IPS DF 6.9 (cell line): ENCODE data around the gene FLCN.

Source experiments
- DNase-seq: peaks from one replicate; pipeline ENCODE4 v3.0.0-alpha.2; 2013; ENCODE audit warnings: low read depth, low spot score
- H3K27ac ChIP-seq: one replicate; pipeline ENCODE4 v1.5.1; 2013; ENCODE audit warnings: low read length, control low read depth
- H3K27me3 ChIP-seq: 2 replicates; pipeline ENCODE4 v1.6.1; 2013; ENCODE audit warnings: mild to moderate bottlenecking, low read length; ENCODE audit not compliant: control insufficient read depth, insufficient read depth
- H3K36me3 ChIP-seq: 2 replicates; pipeline ENCODE4 v1.6.1; 2013; ENCODE audit warnings: low read length; ENCODE audit not compliant: control insufficient read depth, insufficient read depth
- H3K4me1 ChIP-seq: 2 replicates; pipeline ENCODE4 v1.6.1; 2013; ENCODE audit warnings: low read length; ENCODE audit not compliant: control insufficient read depth, insufficient read depth
- H3K4me3 ChIP-seq: 2 replicates; pipeline ENCODE4 v1.5.1; 2013; ENCODE audit warnings: mild to moderate bottlenecking, low read length
- H3K9me3 ChIP-seq: 2 replicates; pipeline ENCODE4 v1.6.1; 2013; ENCODE audit warnings: low read length, inconsistent platforms; ENCODE audit not compliant: control insufficient read depth, insufficient read depth
- WGBS: extraction: QIAGEN DNeasy Blood & Tissue Kit; methylation state at CpG from one replicate; pipeline ENCODE4 v1.1.7; 2013; ENCODE audit warnings: mixed read lengths, missing lambda C conversion rate; ENCODE audit not compliant: insufficient read length, insufficient coverage; 5-methylcytosine and 5-hydroxymethylcytosine counted together

FLCN gene

DNA sequence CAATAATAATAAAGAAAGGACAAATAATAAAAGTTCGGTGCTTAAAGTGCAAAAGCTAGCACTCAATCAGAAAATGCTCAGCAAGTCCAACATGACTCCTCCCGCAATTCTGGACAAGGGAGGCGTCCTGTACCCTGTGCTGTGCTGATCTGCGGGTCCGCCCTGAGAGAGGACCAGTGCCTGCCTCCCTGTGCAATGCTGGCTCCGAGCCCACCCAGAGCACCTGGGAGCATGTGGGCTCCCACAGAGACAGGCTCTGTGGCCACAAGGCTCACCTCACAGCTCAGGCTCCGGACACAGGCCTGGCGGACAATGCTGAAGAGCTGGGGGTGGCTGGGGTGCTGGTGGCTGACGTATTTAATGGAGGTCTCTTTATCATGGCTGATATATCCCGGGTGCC lies 11.1 kb downstream of the FLCN start:
- H3K4me1 ChIP-seq = no peaks in the 10 kb centered on the region
- no CpG with 5 or more reads among the region's 10 CpGs for WGBS
- no peak overlapping the region for H3K4me3 ChIP-seq
- H3K27me3 ChIP-seq = no peaks in the 10 kb centered on the region
- H3K27ac ChIP-seq = no peak overlapping the region
- H3K36me3 ChIP-seq = peaks cover 38% of the 10 kb centered on the region
- no peaks in the 10 kb centered on the region for H3K9me3 ChIP-seq
- no peak for DNase-seq

DNA sequence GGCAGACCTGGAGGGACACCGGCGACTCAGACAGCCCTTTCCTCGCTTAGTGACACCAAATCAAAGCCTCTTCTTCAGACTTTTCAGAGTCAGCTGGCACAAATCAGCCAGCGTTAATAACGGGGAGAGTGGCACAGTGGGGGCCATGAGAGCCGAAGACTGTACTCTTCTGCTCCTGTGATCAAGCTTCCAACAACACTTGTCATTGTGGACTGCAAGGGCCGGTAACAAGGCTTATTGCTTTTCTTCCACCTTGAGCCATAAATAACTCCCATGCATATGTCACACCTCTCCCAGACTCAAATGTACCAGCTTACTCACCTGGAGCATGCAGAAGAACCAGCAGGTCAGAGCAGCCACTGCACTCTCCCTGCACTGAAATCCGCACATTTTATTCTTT lies 12.8 kb downstream of the FLCN start:
- Histone ChIP-seq H3K36me3 (peaks cover 39% of the 10 kb centered on the region), H3K4me1 (no peaks in the 10 kb centered on the region), H3K27me3 (no peaks in the 10 kb centered on the region), H3K9me3 (no peaks in the 10 kb centered on the region), H3K27ac (no peak overlapping the region), H3K4me3 (no peak overlapping the region)
- WGBS = no CpG with 5 or more reads among the region's 8 CpGs
- no peak for DNase-seq

DNA sequence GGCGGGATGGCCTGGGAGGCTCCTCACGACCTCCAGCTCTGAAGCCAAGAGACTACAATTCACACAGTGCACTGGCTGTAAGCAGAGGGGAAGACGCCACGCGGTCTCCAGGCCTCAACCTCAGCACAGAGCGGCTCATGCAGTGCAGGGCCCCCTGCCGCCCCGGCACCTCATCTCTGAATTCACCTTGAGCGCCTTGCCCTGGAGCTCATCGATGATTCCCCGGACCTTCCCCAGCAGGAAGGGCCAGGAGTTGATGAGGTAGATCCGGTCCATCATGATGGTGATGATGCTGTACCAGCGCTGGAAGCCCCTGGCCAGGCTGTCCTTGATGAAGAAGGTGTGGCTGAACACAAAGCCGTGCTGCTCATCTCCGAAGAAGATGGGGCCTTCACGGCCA lies 13.2 kb downstream of the FLCN start:
- DNase-seq = no peak
- no peaks in the 10 kb centered on the region for H3K9me3 ChIP-seq
- no peak overlapping the region for H3K4me3 ChIP-seq
- H3K4me1 ChIP-seq = no peaks in the 10 kb centered on the region
- no peaks in the 10 kb centered on the region for H3K27me3 ChIP-seq
- peaks cover 43% of the 10 kb centered on the region for H3K36me3 ChIP-seq
- no peak overlapping the region for H3K27ac ChIP-seq
- no CpG with 5 or more reads among the region's 16 CpGs for WGBS

DNA sequence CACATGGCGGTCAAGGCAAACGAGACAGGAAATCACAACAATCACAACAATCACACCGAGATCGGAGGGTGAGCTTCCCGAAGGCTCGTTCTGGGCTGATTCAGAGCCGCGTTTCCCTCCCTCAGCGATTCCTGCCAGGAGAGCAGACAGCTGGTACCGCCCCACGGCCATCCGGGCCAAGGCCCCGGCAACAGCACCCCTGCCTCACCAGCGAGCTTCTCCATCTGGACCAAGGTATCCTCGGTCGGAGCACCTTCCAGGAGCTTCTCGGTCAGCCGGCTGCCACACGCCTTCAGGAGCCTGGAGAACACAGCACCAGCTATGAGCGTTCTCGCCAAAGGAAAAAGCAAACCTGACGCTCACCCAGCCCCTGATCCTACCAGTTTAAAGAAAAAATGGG lies 15.6 kb downstream of the FLCN start:
- Histone ChIP-seq H3K9me3 (no peaks in the 10 kb centered on the region), H3K4me3 (no peak overlapping the region), H3K27ac (no peak overlapping the region), H3K36me3 (peaks cover 33% of the 10 kb centered on the region), H3K4me1 (no peaks in the 10 kb centered on the region), H3K27me3 (no peaks in the 10 kb centered on the region)
- no peak for DNase-seq
- WGBS = no CpG with 5 or more reads among the region's 22 CpGs

DNA sequence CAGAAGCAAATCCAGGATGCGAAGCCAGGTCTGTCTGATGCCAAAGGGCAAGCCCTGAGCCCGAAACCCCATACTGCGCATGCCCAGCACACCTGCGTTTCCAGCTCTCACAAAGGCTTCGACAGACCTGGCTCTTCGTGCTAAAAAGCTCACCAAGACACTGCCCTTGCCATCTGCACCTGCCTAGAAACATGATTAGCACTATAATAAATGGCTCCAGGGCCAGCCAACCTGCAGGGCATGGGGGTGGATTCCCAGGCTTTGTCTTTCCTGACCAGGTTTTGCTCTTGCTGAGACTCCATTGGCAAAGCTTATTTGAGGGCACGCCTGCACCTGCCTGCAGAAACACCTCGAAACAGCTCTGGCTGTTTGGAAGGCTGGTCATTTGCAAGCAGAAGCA lies 16.4 kb downstream of the FLCN start:
- DNase-seq = no peak
- no CpG with 5 or more reads among the region's 8 CpGs for WGBS
- no peaks in the 10 kb centered on the region for H3K27me3 ChIP-seq
- no peak overlapping the region for H3K27ac ChIP-seq
- no peaks in the 10 kb centered on the region for H3K9me3 ChIP-seq
- no peak overlapping the region for H3K4me3 ChIP-seq
- no peaks in the 10 kb centered on the region for H3K4me1 ChIP-seq
- peaks cover 36% of the 10 kb centered on the region for H3K36me3 ChIP-seq

DNA sequence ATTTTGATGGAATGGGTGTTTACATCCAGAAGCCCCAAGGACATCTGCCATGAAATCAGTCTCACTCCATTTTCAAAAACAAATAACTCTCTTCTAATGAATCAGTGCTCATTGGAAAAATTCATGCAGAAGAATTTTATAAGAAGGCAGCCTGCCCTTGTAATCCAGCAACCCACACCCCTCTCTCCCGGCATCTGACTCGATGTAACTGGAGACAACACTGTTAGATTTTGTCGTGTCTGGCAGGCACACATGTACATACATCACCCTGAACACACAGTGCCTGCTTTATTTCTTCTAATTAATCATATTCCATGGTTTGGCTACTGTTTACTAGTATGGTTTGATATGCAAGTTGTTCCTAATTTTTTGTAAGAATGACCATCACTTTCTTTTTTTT lies 19.0 kb downstream of the FLCN start:
- no peak for DNase-seq
- no peak overlapping the region for H3K27ac ChIP-seq
- H3K4me1 ChIP-seq = no peaks in the 10 kb centered on the region
- H3K36me3 ChIP-seq = peaks cover 36% of the 10 kb centered on the region
- H3K27me3 ChIP-seq = no peaks in the 10 kb centered on the region
- no peaks in the 10 kb centered on the region for H3K9me3 ChIP-seq
- H3K4me3 ChIP-seq = no peak overlapping the region
- WGBS = no CpG with 5 or more reads among the region's 3 CpGs

DNA sequence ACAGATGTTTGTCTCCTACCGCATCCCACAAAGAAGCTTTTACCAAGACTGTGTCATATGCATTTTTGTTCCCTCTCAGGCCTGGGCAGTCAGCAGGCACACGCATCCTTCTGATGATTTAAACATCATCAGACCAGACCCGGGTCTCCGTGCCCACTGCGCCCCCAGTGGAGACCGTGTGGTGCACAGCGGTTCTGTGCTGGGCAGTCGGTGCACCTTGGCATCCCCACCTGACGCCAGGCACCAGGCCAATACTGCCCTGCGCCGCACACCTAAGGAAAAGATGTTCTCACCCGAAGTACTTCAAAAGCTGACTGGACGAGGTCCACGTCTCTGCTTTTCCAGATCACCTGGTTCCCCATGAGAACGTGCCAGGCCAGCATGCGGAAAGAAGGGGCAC lies 20.2 kb downstream of the FLCN start:
- Histone ChIP-seq H3K4me3 (no peak overlapping the region), H3K27ac (no peak overlapping the region), H3K4me1 (no peaks in the 10 kb centered on the region), H3K9me3 (no peaks in the 10 kb centered on the region), H3K36me3 (peaks cover 32% of the 10 kb centered on the region), H3K27me3 (no peaks in the 10 kb centered on the region)
- no CpG with 5 or more reads among the region's 16 CpGs for WGBS
- no peak for DNase-seq

DNA sequence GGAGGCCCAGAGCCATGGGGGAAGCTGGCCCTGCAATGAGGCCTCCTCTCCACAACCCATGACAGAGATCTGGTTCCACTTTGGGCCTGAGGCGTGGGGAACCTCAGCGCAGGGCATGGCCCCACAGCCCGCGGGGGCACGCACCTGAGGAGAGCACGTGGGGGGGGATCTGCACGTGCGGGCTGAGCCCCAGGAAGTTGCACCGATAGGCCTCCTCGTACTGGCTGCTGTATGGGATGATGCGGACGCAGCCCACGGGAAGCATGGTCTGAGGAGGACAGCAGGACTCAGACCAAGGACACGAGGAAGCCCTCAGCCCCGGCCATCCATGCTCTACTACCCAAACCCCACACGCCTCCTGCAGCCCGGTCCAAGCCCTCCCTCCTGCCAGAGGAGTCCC lies 20.7 kb downstream of the FLCN start:
- no peak overlapping the region; the same call in 1 of the 2 replicates for H3K4me3 ChIP-seq
- no CpG with 5 or more reads among the region's 17 CpGs for WGBS
- H3K27me3 ChIP-seq = no peaks in the 10 kb centered on the region
- H3K36me3 ChIP-seq = peaks cover 30% of the 10 kb centered on the region
- no peaks in the 10 kb centered on the region for H3K9me3 ChIP-seq
- H3K4me1 ChIP-seq = no peaks in the 10 kb centered on the region
- no peak overlapping the region for H3K27ac ChIP-seq
- DNase-seq = no peak

DNA sequence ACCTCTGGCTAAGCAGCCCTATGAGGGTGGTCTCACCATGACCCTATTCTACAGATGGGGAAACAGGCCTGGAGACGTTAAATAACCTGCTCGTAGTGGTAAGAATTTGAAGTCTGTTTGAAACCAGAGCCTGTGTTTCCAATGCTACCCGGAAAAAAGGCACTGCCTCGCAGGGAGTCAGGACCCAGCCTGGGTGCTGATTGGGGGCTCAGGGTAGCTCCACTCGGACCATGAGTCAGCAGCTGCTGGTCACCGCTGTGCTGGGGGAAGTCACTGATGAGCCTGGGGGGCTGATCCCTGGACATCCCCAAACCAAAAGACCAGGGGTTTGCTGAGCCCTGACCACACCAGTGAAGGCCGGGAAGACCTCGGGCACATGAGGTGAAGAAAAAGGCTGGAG lies 21.4 kb downstream of the FLCN start:
- WGBS = no CpG with 5 or more reads among the region's 8 CpGs
- no peak overlapping the region for H3K27ac ChIP-seq
- DNase-seq = no peak
- H3K9me3 ChIP-seq = no peaks in the 10 kb centered on the region
- peaks cover 30% of the 10 kb centered on the region for H3K36me3 ChIP-seq
- H3K4me1 ChIP-seq = no peaks in the 10 kb centered on the region
- no peaks in the 10 kb centered on the region for H3K27me3 ChIP-seq
- H3K4me3 ChIP-seq = no peak overlapping the region

DNA sequence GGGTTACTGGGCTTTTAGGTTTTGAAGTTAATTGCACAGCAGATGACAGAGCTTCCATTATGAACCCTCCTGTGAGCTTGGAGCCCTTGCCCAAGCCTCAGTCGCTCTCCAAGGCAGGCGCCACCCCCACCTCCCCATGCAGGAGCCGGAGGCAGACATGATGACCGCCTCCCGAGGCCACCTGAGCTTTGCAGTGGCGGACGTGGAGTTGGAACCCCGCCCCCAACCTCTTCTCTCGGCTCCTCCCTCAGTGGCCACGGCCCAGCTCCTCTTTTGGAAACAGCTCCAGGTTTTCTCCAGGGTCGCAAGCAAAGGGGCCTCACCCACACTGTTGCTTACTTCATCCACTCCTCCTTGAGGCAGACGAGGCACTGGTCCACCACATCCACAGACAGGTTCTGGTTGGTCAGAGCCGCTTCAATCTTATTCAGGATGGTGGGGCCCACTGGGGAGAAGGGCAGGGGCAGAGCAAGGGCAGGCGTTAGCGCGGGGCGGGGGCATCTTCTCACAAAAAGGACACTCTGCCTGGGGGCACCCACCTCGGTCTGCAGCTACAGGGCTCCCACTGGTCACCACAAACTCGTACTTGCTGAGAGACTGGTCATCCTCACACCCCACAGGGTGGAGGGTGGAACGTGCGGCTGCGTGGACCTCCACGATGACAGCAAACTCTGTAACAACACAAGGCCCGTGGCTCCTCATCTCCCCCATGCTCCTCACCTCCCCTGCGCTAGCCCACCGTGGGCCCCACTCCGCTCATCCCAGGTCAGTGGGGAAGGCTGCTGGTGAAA lies 22.1 kb downstream of the FLCN start:
- WGBS = no CpG with 5 or more reads among the region's 27 CpGs
- H3K4me3 ChIP-seq = no peak overlapping the region
- H3K4me1 ChIP-seq = no peaks in the 10 kb centered on the region
- no peaks in the 10 kb centered on the region for H3K9me3 ChIP-seq
- peaks cover 30% of the 10 kb centered on the region for H3K36me3 ChIP-seq
- H3K27ac ChIP-seq = no peak overlapping the region
- no peak for DNase-seq
- H3K27me3 ChIP-seq = no peaks in the 10 kb centered on the region

DNA sequence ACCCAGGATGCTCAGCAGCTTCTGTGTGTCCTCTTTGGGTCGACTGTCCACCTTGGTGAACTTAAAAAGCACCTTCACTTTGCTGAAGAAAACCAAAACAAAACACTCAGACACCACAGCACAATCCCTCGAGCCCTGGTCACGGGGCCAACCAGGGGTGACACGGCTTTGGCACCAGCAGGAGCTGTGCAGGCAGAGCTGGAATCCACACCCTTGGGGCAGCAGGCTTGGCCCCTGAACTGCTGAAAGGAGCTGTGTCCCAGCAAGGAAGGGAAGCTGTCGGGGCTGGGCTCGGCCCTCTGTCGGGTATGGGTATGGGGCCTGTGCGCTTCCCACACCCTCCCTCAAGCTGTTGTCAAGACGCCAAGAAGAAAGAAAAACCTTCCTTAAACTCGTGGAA lies 23.2 kb downstream of the FLCN start:
- no peak for DNase-seq
- H3K36me3 ChIP-seq = peaks cover 26% of the 10 kb centered on the region
- no peaks in the 10 kb centered on the region for H3K27me3 ChIP-seq
- no CpG with 5 or more reads among the region's 10 CpGs for WGBS
- no peak overlapping the region; the same call in 1 of the 2 replicates for H3K4me3 ChIP-seq
- no peak overlapping the region for H3K27ac ChIP-seq
- no peaks in the 10 kb centered on the region for H3K9me3 ChIP-seq
- no peaks in the 10 kb centered on the region for H3K4me1 ChIP-seq
